ENCODE results near the gene GEMIN2.
"Not testable (repeated sequence)": the region's sequence is repeated elsewhere in the genome, so short reads cannot be mapped to it uniquely, and the experiment has no call there.

GEMIN2 gene

DNA sequence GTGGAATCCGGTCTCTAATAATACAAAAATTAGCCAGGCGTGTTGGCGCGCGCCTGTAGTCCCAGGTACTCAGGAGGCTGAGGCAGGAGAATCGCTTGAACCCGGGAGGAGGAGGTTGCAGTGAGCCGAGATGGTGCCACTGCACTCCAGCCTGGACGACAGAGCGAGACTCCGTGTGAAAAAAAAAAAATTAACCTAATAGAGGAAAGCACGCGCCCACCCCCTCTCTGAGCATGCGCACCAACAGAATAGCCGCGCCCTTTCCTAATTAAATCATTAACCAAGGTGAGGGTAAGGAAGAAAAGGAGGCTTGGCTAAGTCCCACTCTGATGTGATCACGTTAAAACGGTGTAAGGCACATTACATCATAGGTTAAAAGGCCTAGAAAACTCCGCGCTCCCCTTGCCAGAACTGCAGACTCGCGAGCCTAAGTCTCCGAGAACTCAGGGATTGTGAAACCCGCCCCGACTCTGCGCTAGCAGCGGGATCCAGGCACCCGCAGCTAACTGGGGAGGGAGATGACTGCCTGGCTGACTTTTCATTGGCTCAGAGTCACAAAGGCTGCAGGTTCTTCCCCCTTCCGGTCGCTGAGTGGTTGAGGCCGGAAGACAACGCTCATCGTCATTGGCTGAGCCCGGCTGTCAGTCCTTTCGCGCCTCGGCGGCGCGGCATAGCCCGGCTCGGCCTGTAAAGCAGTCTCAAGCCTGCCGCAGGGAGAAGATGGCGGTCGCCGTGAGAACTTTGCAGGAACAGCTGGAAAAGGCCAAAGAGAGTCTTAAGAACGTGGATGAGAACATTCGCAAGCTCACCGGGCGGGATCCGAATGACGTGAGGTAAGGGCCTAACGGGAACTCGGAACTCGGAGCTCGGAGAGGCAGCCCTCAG, 60.7 kb downstream of the GEMIN2 start, which contains the start of gene PNN:
Gene PNN (plus strand): TSS at position 695 of the 885 bp plus-strand sequence. CDS start 26 bp downstream, at position 721.
- peak; percentile 99 for DNase-seq (ENCODE audit: low read depth)
- peak within 1 kb of the TSS; percentile 95 for H3K4me3 ChIP-seq (ENCODE audit: low read depth, low read length)

DNA sequence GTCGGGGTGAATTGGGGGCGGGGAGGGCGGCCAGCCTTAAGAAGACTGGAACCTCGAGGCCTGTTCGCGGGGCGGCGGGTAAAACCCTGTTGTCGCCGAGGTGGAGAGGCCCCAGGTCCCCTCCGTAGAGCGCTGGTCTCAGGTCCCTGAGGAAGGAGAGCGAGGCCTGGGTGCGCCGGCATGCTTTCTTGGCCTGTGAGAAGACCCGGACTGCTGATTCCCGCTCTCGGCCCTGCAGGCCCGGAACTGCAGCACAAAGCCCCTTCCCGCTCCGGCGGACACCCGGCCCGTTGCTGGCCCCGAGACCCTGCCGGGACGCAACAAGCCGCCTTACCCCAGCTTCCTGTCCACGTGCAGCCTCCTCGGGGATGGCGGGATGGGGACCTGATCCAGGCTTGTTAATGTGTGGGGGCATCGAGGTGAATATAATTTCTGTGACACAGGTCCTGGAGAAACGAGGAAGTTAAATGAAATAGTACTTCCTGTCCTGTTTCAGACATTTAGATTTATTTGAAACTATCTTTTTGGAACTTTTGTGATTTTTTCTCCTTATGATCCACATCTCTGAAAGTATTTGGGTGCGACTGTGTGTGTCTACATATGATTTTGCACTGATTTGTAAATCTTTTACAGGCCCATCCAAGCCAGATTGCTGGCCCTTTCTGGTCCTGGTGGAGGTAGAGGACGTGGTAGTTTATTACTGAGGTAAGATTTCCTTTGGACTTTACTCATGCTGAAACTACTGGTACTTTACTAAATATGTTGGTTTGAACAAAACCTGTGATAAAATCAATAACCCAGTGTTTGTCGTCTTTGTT, 61.5 kb downstream of the GEMIN2 start:
- peak overlapping the region; percentile 95 for H3K4me3 ChIP-seq (ENCODE audit: low read depth, low read length)
- no peak for DNase-seq (ENCODE audit: low read depth)

DNA sequence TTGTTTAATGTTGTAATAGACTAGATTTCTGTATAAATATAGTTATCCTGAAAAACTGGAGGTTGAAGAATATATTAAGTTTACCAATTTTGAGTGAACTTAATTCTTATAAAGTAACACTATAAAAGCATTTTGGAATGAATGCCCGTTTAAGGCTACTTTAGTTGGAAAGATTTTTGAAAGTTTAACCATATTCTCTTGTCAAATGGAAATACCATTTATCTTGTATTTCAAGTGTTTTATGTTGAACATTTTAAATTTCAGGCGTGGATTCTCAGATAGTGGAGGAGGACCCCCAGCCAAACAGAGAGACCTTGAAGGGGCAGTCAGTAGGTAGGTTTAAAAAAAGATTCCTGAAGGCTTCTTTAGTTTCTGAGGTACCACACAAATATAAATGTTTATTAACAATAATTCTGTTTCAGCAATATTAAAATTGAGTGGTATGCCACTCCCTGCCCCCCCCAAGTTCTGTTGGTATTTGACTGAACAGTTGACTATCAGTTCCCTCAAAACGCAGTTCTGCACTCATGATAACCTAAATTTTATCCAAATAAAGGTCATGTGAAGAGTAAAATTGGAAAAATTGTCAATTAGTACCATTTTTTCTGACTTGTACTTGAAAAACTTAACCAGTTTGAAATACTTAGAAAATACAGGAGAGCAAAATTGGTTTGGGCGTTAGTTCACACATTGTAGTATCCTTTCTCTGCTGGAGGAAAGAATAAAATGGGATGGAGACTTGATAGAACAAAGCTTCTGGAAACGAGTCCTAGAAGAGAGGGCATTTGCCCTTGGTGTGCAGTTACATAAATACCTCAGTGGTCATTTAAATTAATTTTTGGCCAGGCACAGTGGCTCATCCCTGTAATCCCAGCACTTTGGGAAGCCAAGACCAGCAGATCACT, 62.4 kb downstream of the GEMIN2 start:
- no peak for DNase-seq (ENCODE audit: low read depth)
- peak overlapping the region; percentile 95 for H3K4me3 ChIP-seq (ENCODE audit: low read depth, low read length)

DNA sequence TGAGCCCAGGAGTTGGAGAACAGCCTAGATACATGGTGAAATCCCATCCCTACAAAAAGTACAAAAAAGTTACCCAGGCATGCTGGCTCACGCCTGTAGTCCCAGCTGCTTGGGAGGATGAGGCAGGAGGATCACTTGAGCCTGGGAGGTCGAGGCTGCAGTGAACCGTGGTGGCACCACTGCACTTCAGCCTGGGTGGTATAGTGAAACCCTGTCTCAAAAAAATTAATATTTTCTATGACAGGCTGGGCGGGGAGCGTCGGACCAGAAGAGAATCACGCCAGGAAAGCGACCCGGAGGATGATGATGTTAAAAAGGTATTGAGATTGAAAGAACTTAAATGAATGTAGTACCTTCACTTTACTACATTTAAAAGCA, 63.0 kb downstream of the GEMIN2 start:
- DNase-seq (ENCODE audit: low read depth) = no peak
- H3K4me3 ChIP-seq (ENCODE audit: low read depth, low read length) = no peak overlapping the region

DNA sequence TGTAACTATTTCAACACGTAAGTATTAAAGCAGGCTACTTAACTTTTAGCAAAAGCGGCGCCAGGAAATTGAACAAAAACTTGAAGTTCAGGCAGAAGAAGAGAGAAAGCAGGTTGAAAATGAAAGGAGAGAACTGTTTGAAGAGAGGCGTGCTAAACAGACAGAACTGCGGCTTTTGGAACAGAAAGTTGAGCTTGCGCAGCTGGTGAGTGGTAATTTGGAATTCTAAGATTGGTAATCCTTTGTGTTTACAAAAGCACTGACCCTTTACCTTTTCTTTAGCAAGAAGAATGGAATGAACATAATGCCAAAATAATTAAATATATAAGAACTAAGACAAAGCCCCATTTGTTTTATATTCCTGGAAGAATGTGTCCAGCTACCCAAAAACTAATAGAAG, 64.9 kb downstream of the GEMIN2 start:
- no peak overlapping the region for H3K4me3 ChIP-seq (ENCODE audit: low read depth, low read length)
- no peak for DNase-seq (ENCODE audit: low read depth)

DNA sequence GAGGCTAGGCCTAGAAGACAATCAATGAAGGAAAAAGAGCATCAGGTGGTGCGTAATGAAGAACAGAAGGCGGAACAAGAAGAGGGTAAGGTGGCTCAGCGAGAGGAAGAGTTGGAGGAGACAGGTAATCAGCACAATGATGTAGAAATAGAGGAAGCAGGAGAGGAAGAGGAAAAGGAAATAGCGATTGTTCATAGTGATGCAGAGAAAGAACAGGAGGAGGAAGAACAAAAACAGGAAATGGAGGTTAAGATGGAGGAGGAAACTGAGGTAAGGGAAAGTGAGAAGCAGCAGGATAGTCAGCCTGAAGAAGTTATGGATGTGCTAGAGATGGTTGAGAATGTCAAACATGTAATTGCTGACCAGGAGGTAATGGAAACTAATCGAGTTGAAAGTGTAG, 66.4 kb downstream of the GEMIN2 start:
- no peak overlapping the region for H3K4me3 ChIP-seq (ENCODE audit: low read depth, low read length)

DNA sequence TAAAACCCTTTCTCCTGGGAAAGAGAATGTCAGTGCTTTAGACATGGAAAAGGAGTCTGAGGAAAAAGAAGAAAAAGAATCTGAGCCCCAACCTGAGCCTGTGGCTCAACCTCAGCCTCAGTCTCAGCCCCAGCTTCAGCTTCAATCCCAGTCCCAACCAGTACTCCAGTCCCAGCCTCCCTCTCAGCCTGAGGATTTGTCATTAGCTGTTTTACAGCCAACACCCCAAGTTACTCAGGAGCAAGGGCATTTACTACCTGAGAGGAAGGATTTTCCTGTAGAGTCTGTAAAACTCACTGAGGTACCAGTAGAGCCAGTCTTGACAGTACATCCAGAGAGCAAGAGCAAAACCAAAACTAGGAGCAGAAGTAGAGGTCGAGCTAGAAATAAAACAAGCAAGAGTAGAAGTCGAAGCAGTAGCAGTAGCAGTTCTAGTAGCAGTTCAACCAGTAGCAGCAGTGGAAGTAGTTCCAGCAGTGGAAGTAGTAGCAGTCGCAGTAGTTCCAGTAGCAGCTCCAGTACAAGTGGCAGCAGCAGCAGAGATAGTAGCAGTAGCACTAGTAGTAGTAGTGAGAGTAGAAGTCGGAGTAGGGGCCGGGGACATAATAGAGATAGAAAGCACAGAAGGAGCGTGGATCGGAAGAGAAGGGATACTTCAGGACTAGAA, 67.0 kb downstream of the GEMIN2 start:
- no peak overlapping the region for H3K4me3 ChIP-seq (ENCODE audit: low read depth, low read length)
- no peak for DNase-seq (ENCODE audit: low read depth)

More for the DNA sequence above, 66.4 kb downstream of the GEMIN2 start:
- DNase-seq (ENCODE audit: low read depth) = no peak

DNA sequence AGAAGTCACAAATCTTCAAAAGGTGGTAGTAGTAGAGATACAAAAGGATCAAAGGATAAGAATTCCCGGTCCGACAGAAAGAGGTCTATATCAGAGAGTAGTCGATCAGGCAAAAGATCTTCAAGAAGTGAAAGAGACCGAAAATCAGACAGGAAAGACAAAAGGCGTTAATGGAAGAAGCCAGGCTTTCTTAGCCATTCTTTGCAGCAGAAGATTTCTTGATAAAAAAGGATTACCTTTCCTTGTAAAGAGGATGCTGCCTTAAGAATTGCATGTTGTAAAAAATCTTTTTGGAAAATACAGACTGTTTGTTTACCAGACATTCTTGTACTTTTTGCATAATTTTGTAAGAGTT, 67.5 kb downstream of the GEMIN2 start:
- no peak for DNase-seq (ENCODE audit: low read depth)
- no peak overlapping the region for H3K4me3 ChIP-seq (ENCODE audit: low read depth, low read length)

DNA sequence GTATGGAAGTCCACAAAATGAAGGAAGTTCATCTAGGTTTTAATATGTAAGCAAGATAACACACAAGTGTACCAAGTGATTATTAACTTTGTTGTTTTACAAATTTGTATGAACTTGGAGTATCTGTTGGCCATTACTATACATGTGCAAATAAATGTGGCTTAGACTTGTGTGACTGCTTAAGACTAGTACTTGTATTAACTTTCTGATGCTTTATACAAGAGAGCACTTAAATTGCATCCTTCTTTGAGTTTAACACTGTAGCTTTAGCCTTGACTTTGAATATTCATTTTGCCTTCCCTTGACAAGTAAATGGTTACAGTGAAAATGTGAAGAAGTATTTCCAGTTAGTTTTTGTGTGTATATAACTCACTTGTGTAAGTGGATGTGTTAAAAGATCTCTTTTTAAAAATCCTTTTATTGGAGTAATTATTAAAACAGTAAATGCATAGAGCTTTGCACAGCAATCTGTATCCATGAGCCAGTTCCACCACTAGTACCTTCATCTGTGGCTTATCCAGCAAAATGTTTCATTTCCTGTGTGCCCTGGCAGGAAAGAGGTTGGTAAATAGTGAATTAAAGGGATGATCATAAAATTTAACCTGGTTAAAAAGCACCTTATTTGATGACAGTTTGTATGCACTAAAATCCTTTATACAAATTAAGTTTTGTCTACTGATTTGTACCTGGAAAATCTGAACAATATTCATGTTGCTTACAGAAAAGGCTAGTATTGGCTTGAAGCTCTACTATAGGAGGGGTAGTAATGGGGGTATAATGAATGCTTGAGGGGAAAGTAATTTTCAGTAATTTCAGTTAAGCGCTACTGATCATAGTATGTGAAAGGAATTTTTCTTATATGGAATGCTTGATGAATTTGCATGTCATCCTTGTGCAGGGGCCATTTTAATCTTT, 68.9 kb downstream of the GEMIN2 start:
- DNase-seq (ENCODE audit: low read depth) = no peak
- H3K4me3 ChIP-seq (ENCODE audit: low read depth, low read length) = no peak overlapping the region

DNA sequence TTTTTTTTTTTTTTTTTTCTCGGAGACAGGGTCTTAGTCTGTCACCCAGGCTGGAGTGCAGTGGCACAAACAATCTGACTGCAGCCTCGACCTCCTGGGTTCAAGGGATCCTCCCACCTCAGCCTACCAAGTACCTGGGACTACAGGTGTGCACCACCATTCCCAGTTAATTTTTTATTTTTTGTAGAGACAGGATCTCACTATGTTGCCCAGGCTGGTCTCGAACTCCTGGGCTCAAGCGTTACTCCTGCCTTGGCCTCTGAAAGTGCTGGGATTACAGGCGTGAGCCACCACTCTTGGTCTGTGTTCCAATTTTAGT, 69.5 kb downstream of the GEMIN2 start:
- not testable (repeated sequence) for DNase-seq (ENCODE audit: low read depth); H3K4me3 ChIP-seq (ENCODE audit: low read depth, low read length)

DNA sequence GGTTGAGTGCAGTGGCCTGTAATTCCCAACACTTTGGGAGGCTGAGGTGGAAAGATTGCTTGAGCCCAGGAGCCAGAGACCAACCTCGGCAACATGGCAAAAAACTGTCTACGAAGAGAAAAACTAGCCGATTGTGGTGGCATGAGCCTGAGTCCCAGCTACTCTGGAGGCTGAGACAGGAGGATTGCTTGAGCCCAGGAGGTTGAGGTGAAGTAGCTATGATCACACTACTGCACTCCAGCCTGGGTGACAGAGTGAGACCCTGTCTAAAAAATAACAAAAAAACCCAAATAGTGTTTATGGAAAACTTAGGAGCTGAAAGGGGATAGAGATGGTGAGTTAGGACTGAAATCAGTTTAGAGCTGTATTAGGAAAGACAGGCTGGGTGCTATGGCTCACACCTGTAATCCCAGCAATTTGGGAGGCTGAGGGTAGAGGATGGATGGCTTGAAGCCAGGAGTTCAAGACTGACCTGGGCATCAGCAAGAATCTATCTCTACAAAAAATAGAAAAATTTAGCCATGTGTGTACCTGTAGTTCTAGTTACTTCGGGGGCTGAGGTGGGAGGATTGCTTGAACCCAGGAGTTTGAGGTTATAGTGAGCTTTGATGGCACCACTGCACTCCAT, 70.6 kb downstream of the GEMIN2 start:
- H3K4me3 ChIP-seq (ENCODE audit: low read depth, low read length) = no peak overlapping the region
- DNase-seq (ENCODE audit: low read depth) = no peak

DNA sequence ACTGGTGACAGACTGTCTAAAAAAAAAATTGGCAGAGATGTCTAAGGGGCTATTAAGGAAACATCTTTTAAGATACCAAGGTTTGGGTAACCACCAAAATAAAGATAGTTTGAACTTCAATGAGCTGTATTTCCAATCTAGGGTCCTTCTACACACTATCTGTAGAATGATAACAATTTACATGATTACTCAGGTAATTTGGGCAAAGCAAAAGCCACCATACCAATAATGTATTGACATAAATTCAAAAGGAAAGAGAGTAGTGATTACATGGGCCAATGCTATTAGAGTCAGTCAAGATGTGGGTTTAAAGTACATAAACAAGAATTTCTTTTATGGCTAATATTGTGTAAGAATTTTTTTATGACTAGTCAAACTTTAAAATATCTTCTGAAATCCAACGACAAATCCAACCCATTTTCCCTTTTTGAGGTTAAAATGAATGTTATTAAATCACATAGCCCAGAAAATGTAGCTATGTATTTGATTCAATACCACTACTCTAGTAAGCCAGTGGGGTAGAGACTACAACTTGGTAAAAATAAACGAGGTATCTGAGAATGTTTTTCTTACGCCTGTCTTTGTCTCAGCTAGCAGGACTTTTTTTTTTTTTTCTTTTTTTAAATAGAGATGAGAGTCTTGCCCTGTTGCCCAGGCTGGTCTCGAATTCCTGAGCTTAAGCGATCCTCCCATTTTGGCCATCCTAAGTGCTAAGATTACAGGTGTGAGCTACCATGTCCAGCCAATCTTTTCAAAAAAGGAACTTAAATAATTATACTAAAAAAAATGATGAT, 71.3 kb downstream of the GEMIN2 start:
- H3K4me3 ChIP-seq (ENCODE audit: low read depth, low read length) = no peak overlapping the region
- no peak for DNase-seq (ENCODE audit: low read depth)
